Endodermal cell (in vitro differentiated cells): ENCODE results near the gene WDR26. TPM values are rescaled to one million over a fixed set of nuclear protein-coding genes. Genes with fewer than 3 reads are reported as not detected.

Experiments used
- DNase-seq: peaks from one replicate; pipeline ENCODE4 v3.0.0-alpha.2; 2017
- H3K27ac ChIP-seq: 2 replicates; pipeline ENCODE4 v1.5.1; 2013; ENCODE audit warnings: mild to moderate bottlenecking, low read depth, low read length, moderate library complexity
- H3K27me3 ChIP-seq: 2 replicates; pipeline ENCODE4 v1.6.1; 2013; ENCODE audit warnings: mild to moderate bottlenecking, low read length, moderate library complexity; ENCODE audit not compliant: insufficient read depth, control insufficient read depth, poor library complexity, severe bottlenecking
- H3K36me3 ChIP-seq: 2 replicates; pipeline ENCODE4 v1.7.0; 2013; ENCODE audit warnings: mild to moderate bottlenecking, low read length, moderate library complexity; ENCODE audit not compliant: control insufficient read depth, insufficient read depth
- H3K4me1 ChIP-seq: one replicate; pipeline ENCODE4 v1.7.0; 2013; ENCODE audit warnings: low read length; ENCODE audit not compliant: control insufficient read depth, insufficient read depth
- H3K4me3 ChIP-seq: 2 replicates; pipeline ENCODE4 v1.5.1; 2013; ENCODE audit warnings: mild to moderate bottlenecking, low read length, moderate library complexity
- H3K9ac ChIP-seq: 2 replicates; pipeline ENCODE4 v1.6.1; 2013; ENCODE audit warnings: mild to moderate bottlenecking, low read length, moderate library complexity; ENCODE audit not compliant: poor library complexity, severe bottlenecking; ENCODE audit errors: extremely low read depth
- H3K9me3 ChIP-seq: 2 replicates; pipeline ENCODE4 v1.6.1; 2013; ENCODE audit warnings: mild to moderate bottlenecking, low read length, moderate library complexity; ENCODE audit not compliant: control insufficient read depth
- H3K27ac Mint-ChIP-seq: 2 replicates; pipeline ENCODE4 v1.8.0; 2020; ENCODE audit warnings: mixed read lengths
- H3K27me3 Mint-ChIP-seq: 2 replicates; pipeline ENCODE4 v1.8.0; 2021; ENCODE audit warnings: mild to moderate bottlenecking, mixed read lengths; ENCODE audit not compliant: insufficient read depth
- H3K36me3 Mint-ChIP-seq: 2 replicates; pipeline ENCODE4 v1.8.0; 2020; ENCODE audit warnings: low read depth, mixed read lengths
- H3K4me1 Mint-ChIP-seq: 2 replicates; pipeline ENCODE4 v1.8.0; 2020; ENCODE audit warnings: mixed read lengths
- H3K4me3 Mint-ChIP-seq: 2 replicates; pipeline ENCODE4 v1.8.0; 2020; ENCODE audit warnings: mild to moderate bottlenecking, moderate library complexity, mixed read lengths
- H3K9me3 Mint-ChIP-seq: 2 replicates; pipeline ENCODE4 v1.8.0; 2020; ENCODE audit warnings: mild to moderate bottlenecking, mixed read lengths
- WGBS, 2 experiments: methylation state at CpG; one replicate each; pipeline versions ENCODE4 v1.1.5 to v1.1.7; 2013; ENCODE audit warnings: missing lambda C conversion rate in 2 of 2, mixed read lengths in 1 of 2; ENCODE audit not compliant: insufficient coverage in 1 of 2, insufficient read length in 1 of 2; 5-methylcytosine and 5-hydroxymethylcytosine counted together
- total RNA-seq, 2 donors: library from RNA; stranded (reverse); fragmentation: NEBNext Ultra II Directional in 1 of 2; extraction: Animal tissue kit (Norgen Biotek cat#: 25700) in 1 of 2; gene quantifications; 2 replicates in 1 of 2; 3 replicates in 1 of 2; pipeline ENCODE4 v1.2.1, GENCODE V29; 2021
- TF ChIP-seq, protein P1 (sequence below): fragments of 200-600 bp; sonication (generic); conservative IDR thresholded peaks from 2 replicates; pipeline ENCODE4 v1.5.0; 2021; ENCODE audit warnings: antibody characterized with exemption, mild to moderate bottlenecking

Gene WDR26
- total RNA-seq, 2 donors from 2014 or later, result 75.9 to 79.0 TPM

DNA sequence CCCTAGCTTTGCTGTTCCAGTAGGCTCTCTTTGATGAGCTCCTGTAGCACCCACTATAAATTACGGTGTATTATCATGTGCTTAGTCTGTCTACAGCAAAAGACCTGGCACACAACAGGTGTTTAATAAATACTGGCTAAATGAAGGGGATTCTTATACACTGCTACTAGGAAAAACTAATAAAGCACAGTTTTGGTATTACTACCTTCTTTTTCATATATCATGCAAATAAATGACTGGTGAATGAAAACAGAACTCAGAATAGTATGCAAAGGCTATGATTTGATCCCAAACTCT is 26.4 kb downstream of the WDR26 start:
- TF ChIP-seq, protein P1, sequence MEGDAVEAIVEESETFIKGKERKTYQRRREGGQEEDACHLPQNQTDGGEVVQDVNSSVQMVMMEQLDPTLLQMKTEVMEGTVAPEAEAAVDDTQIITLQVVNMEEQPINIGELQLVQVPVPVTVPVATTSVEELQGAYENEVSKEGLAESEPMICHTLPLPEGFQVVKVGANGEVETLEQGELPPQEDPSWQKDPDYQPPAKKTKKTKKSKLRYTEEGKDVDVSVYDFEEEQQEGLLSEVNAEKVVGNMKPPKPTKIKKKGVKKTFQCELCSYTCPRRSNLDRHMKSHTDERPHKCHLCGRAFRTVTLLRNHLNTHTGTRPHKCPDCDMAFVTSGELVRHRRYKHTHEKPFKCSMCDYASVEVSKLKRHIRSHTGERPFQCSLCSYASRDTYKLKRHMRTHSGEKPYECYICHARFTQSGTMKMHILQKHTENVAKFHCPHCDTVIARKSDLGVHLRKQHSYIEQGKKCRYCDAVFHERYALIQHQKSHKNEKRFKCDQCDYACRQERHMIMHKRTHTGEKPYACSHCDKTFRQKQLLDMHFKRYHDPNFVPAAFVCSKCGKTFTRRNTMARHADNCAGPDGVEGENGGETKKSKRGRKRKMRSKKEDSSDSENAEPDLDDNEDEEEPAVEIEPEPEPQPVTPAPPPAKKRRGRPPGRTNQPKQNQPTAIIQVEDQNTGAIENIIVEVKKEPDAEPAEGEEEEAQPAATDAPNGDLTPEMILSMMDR, result no peak
- 100% methylated on average over 1 of the region's 1 CpG; no CpG with 5 or more reads in 1 of the 2 experiments for WGBS, 2 experiments
- Histone ChIP-seq H3K27ac (no peak overlapping the region), H3K4me3 (no peak overlapping the region), H3K9me3 (no peaks in the 10 kb centered on the region), H3K27me3 (no peaks in the 10 kb centered on the region), H3K9ac (no peak overlapping the region), H3K4me1 (peaks cover 3% of the 10 kb centered on the region), H3K36me3 (peaks cover 79% of the 10 kb centered on the region)
- H3K36me3 Mint-ChIP-seq, result peaks cover 72% of the 10 kb centered on the region
- no peak for DNase-seq
- no peak overlapping the region for H3K4me3 Mint-ChIP-seq
- H3K4me1 Mint-ChIP-seq, result peaks cover 1% of the 10 kb centered on the region
- H3K27ac Mint-ChIP-seq, result no peak overlapping the region
- H3K27me3 Mint-ChIP-seq, result no peaks in the 10 kb centered on the region
- no peaks in the 10 kb centered on the region for H3K9me3 Mint-ChIP-seq

DNA sequence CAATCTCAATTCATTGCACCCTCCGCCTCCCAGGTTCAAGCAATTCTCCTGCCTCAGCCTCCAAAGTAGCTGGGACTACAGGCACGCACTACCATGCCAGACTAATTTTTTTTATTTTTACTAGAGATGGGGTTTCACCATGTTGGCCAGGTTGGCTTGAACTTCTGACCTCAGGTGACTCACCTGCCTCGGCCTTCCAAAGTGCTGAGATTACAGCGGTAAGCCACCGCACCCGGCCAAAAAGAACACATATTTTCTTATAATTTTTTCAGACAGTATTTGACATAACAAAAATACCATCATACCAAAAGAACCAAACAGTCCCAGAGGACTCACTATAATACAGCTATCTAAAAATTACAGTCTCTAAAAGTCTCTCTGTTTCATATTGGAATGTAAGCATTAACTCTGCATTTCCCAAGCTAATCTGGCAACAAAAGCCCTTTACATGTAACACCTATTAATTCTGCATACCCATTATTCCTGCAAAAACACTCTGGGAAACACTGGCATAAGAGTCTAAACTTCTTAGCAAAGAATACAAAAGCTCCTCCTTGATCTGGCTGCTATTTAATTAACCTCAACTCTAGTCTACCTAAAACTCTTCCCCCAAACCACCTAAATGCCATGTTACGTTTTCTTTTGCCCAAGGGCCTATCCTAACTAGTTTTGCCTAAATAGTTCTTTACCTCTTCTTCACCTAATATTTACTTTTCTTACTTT is 26.9 kb downstream of the WDR26 start:
- H3K36me3 ChIP-seq, result peaks cover 76% of the 10 kb centered on the region
- H3K27ac ChIP-seq, result no peak overlapping the region
- no peaks in the 10 kb centered on the region for H3K9me3 ChIP-seq
- H3K4me1 Mint-ChIP-seq, result peaks cover 1% of the 10 kb centered on the region
- H3K36me3 Mint-ChIP-seq, result peaks cover 70% of the 10 kb centered on the region
- H3K4me1 ChIP-seq, result peaks cover 3% of the 10 kb centered on the region
- no peaks in the 10 kb centered on the region for H3K27me3 Mint-ChIP-seq
- no peaks in the 10 kb centered on the region for H3K27me3 ChIP-seq
- H3K9ac ChIP-seq, result no peak overlapping the region
- H3K4me3 Mint-ChIP-seq, result no peak overlapping the region
- WGBS, 2 experiments, result 88 to 98% methylated on average over 5 to 7 of the region's 7 CpGs
- H3K4me3 ChIP-seq, result no peak overlapping the region
- no peak overlapping the region for H3K27ac Mint-ChIP-seq
- H3K9me3 Mint-ChIP-seq, result no peaks in the 10 kb centered on the region
- DNase-seq, result no peak
- TF ChIP-seq, protein P1, result no peak

DNA sequence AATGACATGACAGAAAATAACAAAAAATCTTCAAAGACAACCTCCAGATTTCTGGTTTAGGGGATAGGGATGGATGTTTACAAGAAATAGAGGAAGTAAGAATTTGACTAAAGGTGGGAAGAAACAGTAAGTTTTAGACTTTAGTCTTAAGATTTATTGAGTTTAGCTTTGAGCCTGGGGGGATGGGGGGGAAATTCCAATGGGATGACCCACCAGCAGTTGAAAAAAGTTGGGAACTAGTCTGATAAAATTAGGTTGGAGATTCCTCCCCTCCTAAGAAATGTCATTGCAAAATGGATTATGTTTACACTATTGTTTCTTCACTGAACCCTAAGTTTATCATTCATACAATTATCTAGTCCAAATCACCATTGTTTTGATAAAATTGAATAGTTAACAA is 28.4 kb downstream of the WDR26 start:
- H3K4me3 ChIP-seq, result no peak overlapping the region
- Mint-ChIP-seq H3K9me3 (no peaks in the 10 kb centered on the region), H3K27me3 (no peaks in the 10 kb centered on the region), H3K4me1 (peaks cover 1% of the 10 kb centered on the region), H3K4me3 (no peak overlapping the region), H3K27ac (peak overlapping the region; percentile 60), H3K36me3 (peaks cover 65% of the 10 kb centered on the region)
- peaks cover 76% of the 10 kb centered on the region for H3K36me3 ChIP-seq
- no peak for DNase-seq
- H3K4me1 ChIP-seq, result peaks cover 3% of the 10 kb centered on the region
- no peak overlapping the region for H3K9ac ChIP-seq
- H3K27me3 ChIP-seq, result no peaks in the 10 kb centered on the region
- TF ChIP-seq, protein P1, result no peak
- no peak overlapping the region for H3K27ac ChIP-seq
- no peaks in the 10 kb centered on the region for H3K9me3 ChIP-seq
